HG03139 (cell line): ENCODE measurements around the gene PRDM1.

Source experiments
- ATAC-seq: cut with Tn5 transposase; IDR thresholded peaks from one replicate; pipeline ENCODE4 v1.9.1; 2021; ENCODE audit not compliant: unreplicated experiment

PRDM1 gene

DNA sequence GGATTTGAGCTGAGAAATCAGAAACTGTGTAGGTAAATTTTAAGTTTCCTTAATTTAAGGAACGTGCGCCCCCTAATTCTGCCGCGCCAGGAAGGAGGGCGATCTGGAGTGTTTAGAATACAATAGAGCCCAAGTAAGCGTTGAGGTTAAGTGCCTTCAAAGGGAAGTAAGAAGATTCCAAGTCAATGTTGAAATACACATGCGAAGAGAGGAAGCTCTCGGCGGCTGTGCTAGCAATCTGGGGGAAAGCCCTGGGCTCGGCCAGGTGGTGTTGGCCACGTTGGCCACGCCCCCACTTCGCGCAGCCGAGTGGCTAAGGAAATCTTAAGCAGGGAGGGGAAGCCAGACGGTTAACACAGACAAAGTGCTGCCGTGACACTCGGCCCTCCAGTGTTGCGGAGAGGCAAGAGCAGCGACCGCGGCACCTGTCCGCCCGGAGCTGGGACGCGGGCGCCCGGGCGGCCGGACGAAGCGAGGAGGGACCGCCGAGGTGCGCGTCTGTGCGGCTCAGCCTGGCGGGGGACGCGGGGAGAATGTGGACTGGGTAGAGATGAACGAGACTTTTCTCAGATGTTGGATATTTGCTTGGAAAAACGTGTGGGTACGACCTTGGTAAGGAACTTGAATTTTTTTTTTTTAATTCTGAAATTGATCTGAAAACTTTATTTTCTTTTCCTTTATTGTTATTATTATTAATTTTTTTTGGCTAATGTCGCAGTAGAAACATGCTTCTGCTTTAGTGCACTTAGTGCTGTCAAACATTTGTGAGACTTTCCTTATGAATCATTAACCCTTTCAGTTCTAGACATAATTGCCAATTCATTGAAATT, at the start of gene PRDM1:
PRDM1 (plus strand) TSS at position 353 of the 830 bp plus-strand sequence; CDS start at position 571, 218 bp downstream.
- ATAC-seq, result peak; percentile 69

DNA sequence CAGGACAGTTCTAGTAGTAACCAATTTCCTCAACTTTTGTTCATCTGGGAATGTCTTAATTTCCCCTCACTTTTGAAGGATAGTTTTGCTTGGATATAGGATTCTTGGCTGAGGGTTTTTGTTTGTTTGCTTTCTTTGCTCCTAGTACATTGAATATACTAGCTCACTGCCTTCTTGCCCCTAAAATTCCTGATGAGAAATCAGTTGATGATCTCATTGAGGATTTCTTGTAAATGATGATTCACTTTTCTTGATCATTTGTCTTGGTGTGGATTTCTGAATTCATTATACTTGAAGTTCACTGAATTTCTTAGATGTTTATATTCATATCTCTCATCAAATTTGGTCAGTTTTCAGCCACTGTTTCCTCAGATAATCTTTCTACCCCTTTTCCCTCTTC, 49.1 kb upstream of the PRDM1 start:
- ATAC-seq, result no peak

DNA sequence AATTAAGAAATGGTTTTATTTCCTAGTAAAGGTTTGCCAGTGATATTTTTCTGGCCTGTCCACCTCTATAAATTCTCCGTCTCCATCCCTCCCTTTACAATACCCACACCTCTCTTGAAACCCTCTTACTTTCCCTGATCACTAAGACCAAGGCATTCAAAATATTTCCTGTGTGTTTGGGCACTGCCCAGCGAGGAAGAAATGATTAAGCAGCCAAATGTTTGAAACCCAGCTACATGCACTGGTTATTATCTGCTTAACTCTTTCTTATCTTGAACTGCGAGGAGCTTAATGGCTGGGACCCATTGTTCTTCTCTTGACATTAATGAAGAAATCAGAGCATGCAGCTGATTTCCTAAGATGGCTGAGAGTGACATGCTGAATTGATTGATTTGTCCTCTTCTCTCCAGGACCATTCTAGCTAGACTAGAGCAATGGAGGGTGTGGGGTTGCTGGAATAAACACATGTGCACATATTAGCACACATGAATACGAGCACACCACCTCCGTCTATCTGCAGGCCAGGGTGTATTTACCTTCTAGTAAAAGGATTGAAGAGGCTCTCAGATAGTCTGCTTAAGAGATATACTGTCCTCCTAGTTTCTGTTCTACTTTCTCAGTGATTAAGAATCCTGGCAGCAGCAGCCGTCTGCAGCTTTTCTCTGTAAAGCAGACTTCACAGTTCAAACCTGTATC, 46.1 kb upstream of the PRDM1 start:
- ATAC-seq, result no peak

DNA sequence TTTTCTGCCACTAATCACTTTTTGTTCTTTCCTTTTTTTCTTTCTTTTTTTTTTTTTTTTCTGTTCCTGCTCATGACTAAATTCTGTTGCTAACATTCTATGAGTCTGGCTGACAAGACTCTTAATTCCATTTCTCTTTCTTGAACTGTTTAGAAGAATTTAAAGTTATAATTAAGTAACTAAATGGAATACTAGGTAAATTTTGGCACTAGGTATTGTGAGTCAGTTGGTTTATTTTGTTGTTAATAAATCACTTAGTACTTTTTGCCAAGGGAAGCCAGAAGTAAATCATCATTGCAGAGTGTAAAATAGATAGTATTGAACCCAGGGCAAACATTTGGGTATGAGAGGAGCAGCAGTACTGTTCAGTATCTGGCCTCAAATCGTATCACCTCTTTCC, 42.0 kb upstream of the PRDM1 start:
- no peak for ATAC-seq

DNA sequence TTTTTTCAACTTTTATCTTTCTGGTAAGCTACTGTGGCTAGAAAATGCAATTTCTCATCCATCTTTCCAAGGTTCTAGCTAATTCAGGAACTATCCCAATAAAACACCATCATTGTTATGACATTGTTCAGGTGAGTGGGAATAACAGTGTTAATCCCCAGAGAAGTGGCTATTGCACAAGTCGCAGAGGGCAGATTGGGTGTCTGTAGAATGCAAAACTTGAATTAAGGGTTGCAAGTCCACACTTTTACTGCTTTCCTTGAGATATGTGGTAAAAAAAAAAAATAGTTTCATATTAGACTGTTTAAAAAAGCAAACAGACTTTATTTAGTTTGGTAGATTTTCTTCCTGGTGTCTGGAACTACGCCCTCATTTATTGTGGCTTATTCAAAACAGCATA, 41.1 kb upstream of the PRDM1 start:
- no peak for ATAC-seq

DNA sequence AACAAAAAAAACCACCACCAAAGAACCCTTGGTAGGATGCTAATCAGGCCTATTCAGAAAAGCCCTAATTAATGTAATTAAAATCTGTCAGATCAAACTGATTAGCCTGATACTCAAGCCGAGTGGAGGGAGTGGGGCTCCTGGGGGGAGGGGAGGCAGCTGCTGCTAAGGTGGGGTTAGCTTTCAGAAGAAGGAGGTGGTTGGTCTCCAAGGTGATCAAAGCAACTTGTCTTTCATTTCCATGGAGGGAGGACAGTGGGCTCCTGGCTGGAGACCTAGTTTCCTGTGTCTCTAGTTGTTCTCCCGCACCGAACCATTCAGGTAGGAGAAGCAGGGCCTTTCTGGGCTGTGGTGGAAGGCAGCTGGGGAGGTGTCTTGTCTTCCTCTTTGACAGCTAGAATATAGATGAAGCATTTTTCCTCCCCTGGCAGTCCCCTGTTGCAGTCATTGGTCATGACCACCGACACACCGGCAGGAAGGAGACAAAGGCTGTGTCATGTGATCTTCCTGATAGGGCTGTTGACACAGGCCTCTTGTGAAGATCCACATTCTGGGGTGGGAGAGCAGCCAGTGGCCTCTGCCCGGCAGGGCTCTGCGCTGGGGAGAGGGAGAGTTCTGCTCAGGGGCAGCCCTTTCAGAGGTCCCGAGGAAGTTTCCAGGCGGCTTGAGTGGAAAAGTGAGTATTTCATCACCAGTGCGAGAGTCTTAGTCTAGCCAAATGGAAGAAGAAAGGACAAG, 39.9 kb upstream of the PRDM1 start:
- no peak for ATAC-seq

DNA sequence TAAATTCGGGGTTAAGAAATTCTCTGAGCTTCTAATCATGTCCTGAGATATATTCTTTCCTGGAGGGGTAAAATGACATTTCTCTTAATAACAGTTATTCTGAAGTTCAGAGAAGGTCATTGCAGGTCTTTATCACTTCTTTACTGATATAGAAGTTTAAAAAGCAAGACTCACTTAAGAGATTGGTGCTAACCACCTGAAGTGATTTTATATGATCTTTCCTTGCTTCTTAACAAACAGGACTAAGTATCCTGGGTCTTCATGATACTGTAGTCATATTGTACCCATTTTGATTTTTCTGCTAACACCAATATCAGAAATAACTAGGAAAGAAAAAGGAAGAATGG, 39.3 kb upstream of the PRDM1 start:
- no peak for ATAC-seq

DNA sequence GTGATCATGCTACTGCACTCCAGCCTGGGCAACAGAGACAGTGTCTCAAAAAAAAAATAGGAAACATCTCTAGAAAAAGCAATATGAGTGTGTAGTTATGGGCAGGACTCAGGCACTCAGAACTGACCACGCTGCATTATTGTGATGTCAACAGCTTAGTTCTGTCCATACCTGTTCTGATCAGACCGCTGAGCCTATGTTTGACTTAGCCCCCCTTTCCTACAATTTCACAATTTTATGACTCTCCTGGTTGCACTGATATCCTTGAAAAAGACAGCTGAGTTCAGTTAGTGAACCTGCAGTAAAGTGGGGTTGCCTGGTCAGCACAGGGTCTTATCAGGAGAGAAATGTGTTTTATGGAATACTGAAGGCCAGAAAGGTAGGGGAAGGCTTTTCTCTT, 37.8 kb upstream of the PRDM1 start:
- no peak for ATAC-seq

DNA sequence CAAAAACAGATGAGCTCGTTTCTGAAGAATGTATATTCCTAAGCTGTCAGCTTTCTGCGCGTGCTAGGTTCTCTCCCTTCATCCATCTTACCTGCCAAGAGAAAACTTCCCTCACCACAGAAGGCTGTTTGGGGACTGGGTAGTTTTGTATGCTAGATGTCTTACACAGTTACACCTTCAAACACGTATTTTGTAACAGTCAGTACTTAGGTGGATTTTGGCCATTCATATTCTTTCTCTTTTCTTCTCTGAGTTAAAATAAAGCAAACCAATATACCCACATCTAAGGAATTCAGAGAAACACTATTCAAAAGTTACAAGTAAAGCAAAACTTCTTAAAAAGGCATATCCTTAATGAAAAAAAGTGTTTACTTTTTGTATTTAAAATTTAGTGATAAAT, 35.6 kb upstream of the PRDM1 start:
- no peak for ATAC-seq

DNA sequence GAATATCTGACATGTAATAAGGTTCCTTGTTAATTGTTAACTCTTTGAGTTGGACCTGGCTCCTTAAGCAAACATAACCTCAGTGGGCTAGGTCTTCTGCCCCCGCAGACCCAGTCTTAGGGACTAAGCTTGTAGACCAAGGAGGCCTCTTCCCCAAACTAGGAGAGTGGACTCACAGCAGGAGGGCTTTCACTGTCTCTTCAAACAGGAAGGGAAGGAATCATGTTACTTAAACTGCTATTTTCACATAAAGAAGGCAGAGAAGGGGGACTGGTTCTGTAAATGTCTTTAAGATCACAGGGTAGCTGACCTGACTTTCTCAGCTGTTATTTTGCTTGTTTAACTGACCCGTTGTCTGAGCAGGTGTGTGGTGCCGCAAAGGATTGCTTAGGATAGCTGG, 34.9 kb upstream of the PRDM1 start:
- no peak for ATAC-seq

DNA sequence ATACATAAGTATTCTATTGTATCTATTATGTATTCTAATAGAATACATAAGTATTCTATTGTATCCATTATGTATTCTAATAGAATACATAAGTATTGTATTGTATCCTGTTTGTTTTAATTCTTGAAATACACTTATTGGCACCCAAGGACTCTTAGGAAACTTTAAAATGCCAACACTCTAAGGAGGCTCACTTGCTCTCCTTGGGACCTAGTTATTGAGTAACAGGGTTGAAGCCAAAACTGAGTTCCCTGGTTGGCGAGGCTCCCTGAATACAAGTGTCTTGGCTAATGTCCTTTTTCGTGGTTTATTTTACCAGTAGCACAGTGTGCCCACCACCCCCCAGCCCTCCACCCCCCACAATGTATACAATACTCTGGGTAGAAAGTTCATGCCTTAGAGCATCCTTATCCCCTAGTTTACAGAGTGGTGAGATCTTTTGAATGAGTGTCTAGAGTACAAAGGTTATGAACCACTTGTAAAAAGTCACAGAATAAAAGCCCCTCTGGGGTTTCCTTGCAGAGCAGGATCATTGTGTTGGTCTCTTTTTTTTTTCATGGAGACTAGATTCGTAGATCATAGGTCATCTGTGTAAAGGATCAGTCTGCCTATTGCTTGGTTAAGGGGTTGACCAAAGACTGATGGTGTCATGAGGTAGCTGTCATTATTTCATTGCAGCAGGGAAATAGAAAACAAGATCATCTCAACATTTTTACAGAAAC, 32.5 kb upstream of the PRDM1 start:
- no peak for ATAC-seq

DNA sequence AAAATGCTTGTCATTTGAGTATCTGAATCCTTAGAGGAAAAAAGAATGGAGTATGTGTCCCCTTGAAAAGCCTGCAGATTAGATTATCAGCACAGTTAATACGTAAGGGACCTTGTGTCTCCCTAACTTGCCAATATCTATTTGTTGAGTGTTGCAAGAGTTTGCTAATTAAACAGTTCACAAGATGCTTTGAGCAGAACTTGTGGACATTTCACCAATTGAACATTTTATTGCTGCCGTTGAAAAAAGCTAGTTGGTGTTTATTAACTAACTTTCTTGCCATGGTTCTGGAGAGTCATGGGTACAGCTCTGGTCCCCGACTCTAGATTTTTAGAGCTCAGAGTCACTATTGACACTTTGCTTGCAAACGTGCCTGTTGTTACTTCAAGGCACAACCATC, 30.6 kb upstream of the PRDM1 start:
- no peak for ATAC-seq

DNA sequence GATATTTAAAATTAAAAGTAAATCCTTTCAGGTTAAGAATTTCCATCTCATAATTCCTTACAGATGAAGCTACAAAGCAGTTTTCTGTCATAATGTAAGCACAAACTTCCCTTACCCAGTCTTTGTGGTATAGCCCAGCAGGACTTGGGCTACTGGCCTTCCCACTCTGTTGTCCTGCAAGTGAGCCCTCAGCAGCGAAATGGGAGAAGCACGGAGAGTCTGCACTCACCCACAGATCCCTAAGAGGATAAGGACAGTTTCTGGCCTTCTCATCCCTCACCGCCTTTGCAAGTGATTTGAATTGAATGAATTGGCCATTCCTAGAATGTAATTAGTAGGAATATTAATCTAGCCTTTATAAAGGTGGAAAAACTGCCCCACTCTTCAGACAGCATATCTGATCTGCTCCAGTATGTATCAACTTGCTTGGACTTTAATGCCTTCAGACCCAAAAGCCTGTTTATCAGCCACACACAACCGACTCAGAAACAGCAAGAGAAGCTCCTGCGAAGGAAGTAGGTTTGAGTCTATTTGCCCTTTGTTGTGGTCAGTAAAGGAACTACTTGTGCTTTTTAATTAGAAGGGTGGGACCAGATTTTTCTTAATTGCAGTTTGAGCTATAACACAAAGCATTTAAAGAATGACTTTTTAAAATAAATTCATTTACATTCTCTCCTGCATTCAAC, 29.9 kb upstream of the PRDM1 start:
- no peak for ATAC-seq

DNA sequence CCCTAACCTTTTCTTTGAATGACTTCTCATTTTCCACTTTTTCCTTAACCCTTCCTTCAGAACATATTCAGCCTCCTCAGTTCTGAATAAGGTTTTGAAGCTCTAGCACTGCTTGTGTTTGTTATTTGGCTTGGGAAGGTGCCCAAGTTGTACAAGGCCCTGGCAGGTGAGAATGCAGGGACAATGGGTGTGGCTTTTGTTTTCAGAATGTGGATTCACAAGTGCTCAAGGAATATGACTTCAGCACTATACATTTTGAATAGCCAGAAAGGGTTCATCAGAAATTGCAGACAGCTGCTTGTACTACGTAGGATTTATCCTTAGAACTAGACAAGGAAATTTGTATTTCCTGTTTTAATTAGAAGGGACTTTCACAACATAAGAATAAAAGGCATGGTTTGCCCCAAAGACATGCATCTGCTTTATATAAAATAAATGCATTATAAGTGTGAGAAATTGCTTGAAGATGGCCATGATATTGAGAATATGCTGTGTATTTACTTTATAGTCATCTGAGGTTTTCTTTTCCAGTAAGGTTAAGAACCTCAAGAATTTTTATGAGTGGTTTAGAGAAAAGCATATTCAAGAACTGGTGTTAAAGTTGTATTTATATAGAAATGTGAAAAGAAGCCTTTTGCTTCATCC, 29.3 kb upstream of the PRDM1 start:
- no peak for ATAC-seq

DNA sequence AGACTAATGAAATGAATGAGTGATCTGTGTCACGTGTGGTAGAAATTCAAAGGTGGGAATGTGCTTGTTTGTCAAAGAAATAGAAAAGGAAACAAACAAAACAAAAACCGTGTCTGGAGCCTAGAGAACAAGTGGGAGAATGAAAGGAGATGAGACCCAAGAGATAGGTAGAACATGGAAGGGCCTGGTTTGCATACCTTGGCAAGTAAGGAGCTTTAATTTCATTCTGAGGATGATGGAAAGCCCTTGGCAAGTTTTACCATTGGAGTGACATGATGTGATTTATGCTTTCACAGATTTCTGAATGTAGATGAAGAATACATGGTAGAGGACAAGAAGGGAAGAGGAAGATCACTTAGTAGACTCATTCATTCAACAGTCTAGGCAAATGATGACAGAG, 26.8 kb upstream of the PRDM1 start:
- no peak for ATAC-seq

DNA sequence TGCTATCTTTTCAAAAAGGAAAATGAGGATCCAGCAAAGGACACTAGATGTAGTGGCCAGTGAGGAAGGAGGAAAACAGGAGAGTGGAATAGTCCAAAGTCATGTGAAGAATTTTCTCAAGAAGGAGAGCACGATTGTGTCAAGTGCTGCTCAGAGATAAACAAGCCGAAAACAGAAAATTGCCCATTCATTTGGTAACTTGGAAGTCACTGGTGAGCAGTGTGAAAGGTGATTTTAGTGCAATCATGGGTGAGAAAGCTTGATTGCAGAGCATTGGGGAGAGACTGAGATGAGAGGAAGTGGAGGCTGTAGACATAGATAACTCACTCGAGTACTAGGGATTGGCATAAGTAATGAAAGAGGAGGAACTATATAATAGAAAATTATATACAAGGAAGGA, 26.0 kb upstream of the PRDM1 start:
- ATAC-seq, result no peak

DNA sequence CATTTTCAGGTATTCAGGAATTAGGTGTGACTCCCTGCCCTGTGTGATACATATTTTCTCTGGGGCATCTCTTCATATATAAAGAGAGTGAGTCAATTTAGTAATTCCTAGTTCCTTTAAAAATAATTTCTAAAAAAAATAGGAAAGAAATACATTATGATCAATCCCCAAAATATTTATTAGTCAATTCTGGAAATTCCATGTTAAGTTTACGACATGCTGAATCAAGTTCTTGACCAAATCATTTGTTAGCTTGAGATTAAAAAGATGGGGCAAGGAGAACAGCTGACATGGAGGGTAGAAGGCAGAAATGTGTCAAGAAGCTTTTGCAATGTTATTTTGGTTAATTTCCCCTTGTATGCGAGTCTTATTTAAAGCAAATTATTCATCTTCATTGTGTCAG, 22.7 kb upstream of the PRDM1 start:
- no peak for ATAC-seq

DNA sequence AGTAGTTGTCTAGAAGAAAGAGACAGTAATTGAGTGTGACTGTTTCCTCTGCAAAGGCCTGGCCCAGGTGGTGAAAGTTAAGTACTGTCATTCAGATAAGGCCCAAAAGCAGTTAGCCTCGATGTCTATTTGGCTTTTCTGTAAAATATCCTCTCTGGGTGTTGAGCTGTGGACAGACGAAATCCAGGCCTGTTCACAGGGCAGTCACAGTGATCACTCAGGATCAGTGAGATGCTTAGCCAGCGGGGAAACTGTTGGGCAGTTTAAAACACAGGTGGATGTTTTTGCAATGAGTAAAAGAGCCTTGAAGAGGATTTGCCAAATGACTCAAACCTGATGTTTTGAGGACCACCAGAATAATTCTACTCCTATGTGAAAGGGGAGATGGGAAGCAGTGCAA, 22.0 kb upstream of the PRDM1 start:
- no peak for ATAC-seq

DNA sequence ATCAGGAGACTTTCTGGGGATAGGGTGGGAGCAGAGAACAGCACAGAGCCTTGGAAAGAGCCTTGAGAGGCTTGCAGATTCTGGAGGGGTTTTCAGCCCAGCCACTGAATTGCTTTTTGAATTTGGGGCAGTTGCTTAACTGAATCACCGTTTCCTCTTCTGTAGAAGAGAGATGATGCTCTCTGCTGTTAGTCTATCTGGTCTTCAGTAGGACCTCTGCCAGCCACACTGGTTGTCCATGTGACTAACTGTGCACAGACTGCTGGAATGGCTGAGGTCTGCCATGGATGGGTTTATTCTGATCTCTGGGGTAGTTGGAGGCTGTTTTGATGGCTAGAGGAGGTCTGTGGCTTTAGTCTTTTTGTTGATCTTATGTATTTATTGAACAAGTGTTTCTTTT, 21.4 kb upstream of the PRDM1 start:
- no peak for ATAC-seq

DNA sequence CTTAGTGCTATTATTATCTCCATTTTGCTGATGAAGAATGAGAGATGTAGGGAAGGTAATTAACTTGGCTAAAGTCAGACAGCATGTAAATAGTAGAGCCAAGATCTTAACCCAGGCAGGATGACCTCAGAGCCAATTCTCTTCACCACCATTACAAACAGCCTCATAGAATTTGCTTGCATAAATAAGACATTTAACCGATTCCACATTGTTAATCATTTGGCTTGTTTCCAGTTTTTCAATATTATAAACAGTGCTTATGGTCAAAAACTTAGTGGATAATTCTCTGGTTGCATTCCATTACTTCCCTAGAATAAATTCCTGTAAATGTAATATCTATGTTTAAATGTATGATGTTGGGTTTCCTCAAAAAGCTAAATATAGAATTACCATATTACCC, 19.1 kb upstream of the PRDM1 start:
- ATAC-seq, result no peak
